ENCODE measurements around the gene LIPA.

The LIPA gene

DNA sequence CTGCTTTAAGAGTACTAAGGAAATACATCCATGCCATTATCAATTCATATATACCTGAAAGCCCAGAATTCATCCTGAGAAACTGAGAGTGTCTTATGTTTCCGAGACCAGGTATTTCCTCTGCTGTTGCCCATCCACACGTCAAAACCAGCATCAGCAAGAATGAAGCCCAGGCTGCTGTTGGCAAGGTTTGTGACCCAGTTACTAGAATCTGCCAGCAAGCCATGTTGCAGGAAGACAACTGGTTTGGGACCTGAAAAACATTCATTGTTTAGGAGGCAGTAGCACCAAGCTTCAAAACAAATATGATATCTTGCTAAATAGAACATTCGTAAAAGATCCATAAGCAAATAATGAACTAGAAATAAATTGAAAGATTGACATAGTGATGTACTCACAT lies 23.4 kb downstream of the LIPA start:
- H3K4me3 ChIP-seq (ENCODE audit: low read depth, low read length), result no peak overlapping the region
- CTCF ChIA-PET, result interaction anchor here (1.2 to 5.4 kb wide), 2 partner anchors 10 to 12 kb away, joined by 4 to 47 read pairs; no protein-coding TSS in a partner anchor
- DNase-seq (ENCODE audit: low read depth, low spot score), result no peak
- TF ChIP-seq, protein P1, sequence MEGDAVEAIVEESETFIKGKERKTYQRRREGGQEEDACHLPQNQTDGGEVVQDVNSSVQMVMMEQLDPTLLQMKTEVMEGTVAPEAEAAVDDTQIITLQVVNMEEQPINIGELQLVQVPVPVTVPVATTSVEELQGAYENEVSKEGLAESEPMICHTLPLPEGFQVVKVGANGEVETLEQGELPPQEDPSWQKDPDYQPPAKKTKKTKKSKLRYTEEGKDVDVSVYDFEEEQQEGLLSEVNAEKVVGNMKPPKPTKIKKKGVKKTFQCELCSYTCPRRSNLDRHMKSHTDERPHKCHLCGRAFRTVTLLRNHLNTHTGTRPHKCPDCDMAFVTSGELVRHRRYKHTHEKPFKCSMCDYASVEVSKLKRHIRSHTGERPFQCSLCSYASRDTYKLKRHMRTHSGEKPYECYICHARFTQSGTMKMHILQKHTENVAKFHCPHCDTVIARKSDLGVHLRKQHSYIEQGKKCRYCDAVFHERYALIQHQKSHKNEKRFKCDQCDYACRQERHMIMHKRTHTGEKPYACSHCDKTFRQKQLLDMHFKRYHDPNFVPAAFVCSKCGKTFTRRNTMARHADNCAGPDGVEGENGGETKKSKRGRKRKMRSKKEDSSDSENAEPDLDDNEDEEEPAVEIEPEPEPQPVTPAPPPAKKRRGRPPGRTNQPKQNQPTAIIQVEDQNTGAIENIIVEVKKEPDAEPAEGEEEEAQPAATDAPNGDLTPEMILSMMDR (IDR thresholded peaks at IDR 0.05; ENCODE audit: insufficient read depth, low read length, missing control alignments), result no peak
- POLR2A ChIA-PET, result no interaction called here

- H3K4me3 ChIP-seq (ENCODE audit: low read depth, low read length), result no peak overlapping the region
- ChIA-PET POLR2A (no interaction called here), CTCF (interaction anchor here (1.2 to 5.4 kb wide), 2 partner anchors 8 to 11 kb away, joined by 4 to 47 read pairs; no protein-coding TSS in a partner anchor)
- TF ChIP-seq, protein P1 (IDR thresholded peaks at IDR 0.05; ENCODE audit: insufficient read depth, low read length, missing control alignments), result no peak
- DNase-seq (ENCODE audit: low read depth, low spot score), result no peak
Observed at GRCh38 chr10:89226891-89227290, 24.7 kb downstream of the LIPA start.

DNA sequence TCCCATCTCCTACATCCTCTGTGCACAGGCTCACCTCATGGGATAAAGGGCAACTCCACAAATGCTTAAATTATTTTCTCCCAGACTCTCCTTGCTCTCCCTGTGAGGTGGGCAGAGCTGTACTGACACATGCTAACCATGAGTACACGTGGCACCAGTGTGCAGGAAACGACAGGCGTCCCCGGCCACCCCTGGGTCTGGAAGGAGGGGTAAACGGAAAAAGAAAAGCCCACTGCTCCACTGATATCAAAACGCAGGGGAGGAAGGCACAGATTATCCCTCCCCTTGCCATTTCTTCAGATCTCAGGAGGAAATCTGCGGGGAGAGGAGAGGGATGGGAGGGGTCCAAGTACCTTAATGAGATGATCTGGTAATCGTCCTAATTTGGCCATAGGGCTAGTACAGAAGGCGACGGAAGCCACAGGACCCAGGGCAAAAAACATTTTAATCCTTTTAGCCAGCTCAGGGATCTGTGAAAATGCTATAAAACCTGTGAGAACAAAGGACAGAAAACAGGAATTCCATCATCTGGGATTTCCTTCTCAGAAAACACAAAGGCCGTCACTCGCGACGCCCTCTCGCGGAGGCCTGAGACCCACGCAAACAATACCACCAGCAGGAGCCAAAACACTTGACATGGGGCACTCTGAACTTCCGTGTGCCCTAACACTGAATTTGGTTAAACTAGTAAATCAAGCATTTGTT lies 26.7 kb downstream of the LIPA start:
- CTCF ChIA-PET, result interaction anchor here (0.8 to 2.8 kb wide), 6 partner anchors 7 to 390 kb away, joined by 3 to 15 read pairs (median 4); no protein-coding TSS in a partner anchor
- no peak for DNase-seq (ENCODE audit: low read depth, low spot score)
- POLR2A ChIA-PET, result interaction anchor here (0.7 kb wide), 1 partner anchor 93 kb away, joined by 3 read pairs; no protein-coding TSS in a partner anchor
- TF ChIP-seq, protein P1 (IDR thresholded peaks at IDR 0.05; ENCODE audit: insufficient read depth, low read length, missing control alignments), result no peak
- no peak overlapping the region for H3K4me3 ChIP-seq (ENCODE audit: low read depth, low read length)

GRCh38 chr10:89221919-89222318 lies 29.7 kb downstream of the LIPA start:
- DNase-seq (ENCODE audit: low read depth, low spot score), result no peak
- POLR2A ChIA-PET, result no interaction called here

GRCh38 chr10:89219513-89220218 lies 31.9 kb downstream of the LIPA start:
- ChIA-PET POLR2A (no interaction called here), CTCF (interaction anchor here (1.0 to 5.7 kb wide), 14 partner anchors 9 to 533 kb away, joined by 3 to 151 read pairs (median 31); partner anchors contain the start of genes CH25H and FAS)
- H3K4me3 ChIP-seq (ENCODE audit: low read depth, low read length), result no peak overlapping the region
- TF ChIP-seq, protein P1 (IDR thresholded peaks at IDR 0.05; ENCODE audit: insufficient read depth, low read length, missing control alignments), result no peak
- DNase-seq (ENCODE audit: low read depth, low spot score), result no peak

More at GRCh38 chr10:89221919-89222318, 29.7 kb downstream of the LIPA start:
- H3K4me3 ChIP-seq (ENCODE audit: low read depth, low read length), result no peak overlapping the region
- CTCF ChIA-PET, result interaction anchor here (0.6 to 5.7 kb wide), 7 partner anchors 9 to 289 kb away, joined by 4 to 151 read pairs (median 4); partner anchors contain the start of gene FAS
- TF ChIP-seq, protein P1 (IDR thresholded peaks at IDR 0.05; ENCODE audit: insufficient read depth, low read length, missing control alignments), result no peak
